Measurements from ENCODE around the gene LRBA.

DNA sequence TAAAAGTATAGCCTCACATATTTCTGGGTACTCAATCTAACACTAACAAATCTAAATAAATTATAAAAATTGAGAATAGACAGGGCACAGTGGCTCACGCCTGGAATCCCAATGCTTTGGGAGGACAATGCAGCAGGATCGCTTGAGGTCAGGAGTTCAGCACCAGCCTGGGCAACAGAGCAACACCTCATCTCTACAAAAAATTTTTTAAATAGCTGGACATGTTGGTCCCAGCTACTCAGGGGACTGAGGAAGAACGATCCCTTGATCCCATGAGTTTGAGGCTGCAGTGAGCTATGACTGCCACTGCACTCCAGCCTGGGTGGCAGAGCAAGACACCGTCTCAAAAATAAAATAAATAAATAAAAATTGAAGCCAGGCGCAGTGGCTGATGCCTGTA lies 192.7 kb downstream of the LRBA start:
- TF ChIP-seq POLR2A (IDR thresholded peaks at IDR 0.05) = no peak
- TF ChIP-seq, protein P1, sequence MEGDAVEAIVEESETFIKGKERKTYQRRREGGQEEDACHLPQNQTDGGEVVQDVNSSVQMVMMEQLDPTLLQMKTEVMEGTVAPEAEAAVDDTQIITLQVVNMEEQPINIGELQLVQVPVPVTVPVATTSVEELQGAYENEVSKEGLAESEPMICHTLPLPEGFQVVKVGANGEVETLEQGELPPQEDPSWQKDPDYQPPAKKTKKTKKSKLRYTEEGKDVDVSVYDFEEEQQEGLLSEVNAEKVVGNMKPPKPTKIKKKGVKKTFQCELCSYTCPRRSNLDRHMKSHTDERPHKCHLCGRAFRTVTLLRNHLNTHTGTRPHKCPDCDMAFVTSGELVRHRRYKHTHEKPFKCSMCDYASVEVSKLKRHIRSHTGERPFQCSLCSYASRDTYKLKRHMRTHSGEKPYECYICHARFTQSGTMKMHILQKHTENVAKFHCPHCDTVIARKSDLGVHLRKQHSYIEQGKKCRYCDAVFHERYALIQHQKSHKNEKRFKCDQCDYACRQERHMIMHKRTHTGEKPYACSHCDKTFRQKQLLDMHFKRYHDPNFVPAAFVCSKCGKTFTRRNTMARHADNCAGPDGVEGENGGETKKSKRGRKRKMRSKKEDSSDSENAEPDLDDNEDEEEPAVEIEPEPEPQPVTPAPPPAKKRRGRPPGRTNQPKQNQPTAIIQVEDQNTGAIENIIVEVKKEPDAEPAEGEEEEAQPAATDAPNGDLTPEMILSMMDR (IDR thresholded peaks at IDR 0.05) = no peak

Data from body of pancreas (tissue), 4 donors.